Measurements from ENCODE around the gene KCNN3.

DNA sequence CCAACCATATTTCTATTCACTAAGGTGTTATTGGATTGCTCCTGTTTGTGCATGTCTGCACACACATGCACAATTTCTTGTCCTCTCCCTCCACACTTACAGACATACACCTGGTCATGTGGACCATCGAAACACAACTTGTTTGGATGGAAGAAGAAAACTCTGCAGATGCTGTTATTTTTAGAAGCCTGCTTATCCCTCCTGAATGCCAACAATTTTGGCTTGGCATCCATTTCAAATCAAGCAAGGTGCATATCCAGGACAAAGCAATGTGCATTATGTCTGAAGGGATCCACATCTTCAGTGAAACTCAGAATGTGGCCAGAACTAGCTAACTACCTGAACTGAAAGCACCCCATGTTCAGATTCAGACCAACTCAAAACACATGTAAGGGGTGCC is 163.2 kb downstream of the KCNN3 start:
- TF ChIP-seq GTF2F1 (IDR thresholded peaks at IDR 0.05; ENCODE audit: borderline replicate concordance, low read depth, low read length) (no peak), SP1 (IDR thresholded peaks at IDR 0.05; ENCODE audit: low read depth, low read length) (no peak)
- TF ChIP-seq, protein P1, sequence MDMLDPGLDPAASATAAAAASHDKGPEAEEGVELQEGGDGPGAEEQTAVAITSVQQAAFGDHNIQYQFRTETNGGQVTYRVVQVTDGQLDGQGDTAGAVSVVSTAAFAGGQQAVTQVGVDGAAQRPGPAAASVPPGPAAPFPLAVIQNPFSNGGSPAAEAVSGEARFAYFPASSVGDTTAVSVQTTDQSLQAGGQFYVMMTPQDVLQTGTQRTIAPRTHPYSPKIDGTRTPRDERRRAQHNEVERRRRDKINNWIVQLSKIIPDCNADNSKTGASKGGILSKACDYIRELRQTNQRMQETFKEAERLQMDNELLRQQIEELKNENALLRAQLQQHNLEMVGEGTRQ (IDR thresholded peaks at IDR 0.05; ENCODE audit: low read length), result no peak
- TF ChIP-seq, protein P2, sequence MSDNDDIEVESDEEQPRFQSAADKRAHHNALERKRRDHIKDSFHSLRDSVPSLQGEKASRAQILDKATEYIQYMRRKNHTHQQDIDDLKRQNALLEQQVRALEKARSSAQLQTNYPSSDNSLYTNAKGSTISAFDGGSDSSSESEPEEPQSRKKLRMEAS (IDR thresholded peaks at IDR 0.05), result no peak
- TF ChIP-seq, protein P3, sequence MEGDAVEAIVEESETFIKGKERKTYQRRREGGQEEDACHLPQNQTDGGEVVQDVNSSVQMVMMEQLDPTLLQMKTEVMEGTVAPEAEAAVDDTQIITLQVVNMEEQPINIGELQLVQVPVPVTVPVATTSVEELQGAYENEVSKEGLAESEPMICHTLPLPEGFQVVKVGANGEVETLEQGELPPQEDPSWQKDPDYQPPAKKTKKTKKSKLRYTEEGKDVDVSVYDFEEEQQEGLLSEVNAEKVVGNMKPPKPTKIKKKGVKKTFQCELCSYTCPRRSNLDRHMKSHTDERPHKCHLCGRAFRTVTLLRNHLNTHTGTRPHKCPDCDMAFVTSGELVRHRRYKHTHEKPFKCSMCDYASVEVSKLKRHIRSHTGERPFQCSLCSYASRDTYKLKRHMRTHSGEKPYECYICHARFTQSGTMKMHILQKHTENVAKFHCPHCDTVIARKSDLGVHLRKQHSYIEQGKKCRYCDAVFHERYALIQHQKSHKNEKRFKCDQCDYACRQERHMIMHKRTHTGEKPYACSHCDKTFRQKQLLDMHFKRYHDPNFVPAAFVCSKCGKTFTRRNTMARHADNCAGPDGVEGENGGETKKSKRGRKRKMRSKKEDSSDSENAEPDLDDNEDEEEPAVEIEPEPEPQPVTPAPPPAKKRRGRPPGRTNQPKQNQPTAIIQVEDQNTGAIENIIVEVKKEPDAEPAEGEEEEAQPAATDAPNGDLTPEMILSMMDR (IDR thresholded peaks at IDR 0.05; ENCODE audit: control extremely low read depth in 1 of 3, insufficient read depth in 1 of 3, low read depth in 1 of 3, low read length in 3 of 3), result no peak
